BLaER1 (cell line): ENCODE data around the gene MFSD2A.

ENCODE experiments used
- H3K27ac ChIP-seq: shearing (Covaris generic); formaldehyde crosslinking; 2 replicates; pipeline ENCODE4 v1.8.1; 2022
- H3K27me3 ChIP-seq: shearing (Covaris generic); formaldehyde crosslinking; 2 replicates; pipeline ENCODE4 v1.8.1; 2022
- H3K36me3 ChIP-seq: shearing (Covaris generic); formaldehyde crosslinking; 2 replicates; pipeline ENCODE4 v1.8.1; 2022
- H3K4me1 ChIP-seq: shearing (Covaris generic); formaldehyde crosslinking; 2 replicates; pipeline ENCODE4 v1.8.1; 2022
- H3K4me2 ChIP-seq: shearing (Covaris generic); formaldehyde crosslinking; 2 replicates; pipeline ENCODE4 v1.8.1; 2022
- H3K4me3 ChIP-seq: shearing (Covaris generic); formaldehyde crosslinking; 2 replicates; pipeline ENCODE4 v1.8.1; 2022
- H3K9ac ChIP-seq: shearing (Covaris generic); formaldehyde crosslinking; 2 replicates; pipeline ENCODE4 v1.8.1; 2022
- H3K9me3 ChIP-seq: shearing (Covaris generic); formaldehyde crosslinking; 2 replicates; pipeline ENCODE4 v1.8.1; 2022
- H4K20me1 ChIP-seq: shearing (Covaris generic); formaldehyde crosslinking; 2 replicates; pipeline ENCODE4 v1.8.1; 2022
- Cebpa-rat ChIP-seq: shearing (Covaris generic); IDR thresholded peaks from 2 replicates; pipeline ENCODE4 v1.8.1; 2022

Gene MFSD2A

DNA sequence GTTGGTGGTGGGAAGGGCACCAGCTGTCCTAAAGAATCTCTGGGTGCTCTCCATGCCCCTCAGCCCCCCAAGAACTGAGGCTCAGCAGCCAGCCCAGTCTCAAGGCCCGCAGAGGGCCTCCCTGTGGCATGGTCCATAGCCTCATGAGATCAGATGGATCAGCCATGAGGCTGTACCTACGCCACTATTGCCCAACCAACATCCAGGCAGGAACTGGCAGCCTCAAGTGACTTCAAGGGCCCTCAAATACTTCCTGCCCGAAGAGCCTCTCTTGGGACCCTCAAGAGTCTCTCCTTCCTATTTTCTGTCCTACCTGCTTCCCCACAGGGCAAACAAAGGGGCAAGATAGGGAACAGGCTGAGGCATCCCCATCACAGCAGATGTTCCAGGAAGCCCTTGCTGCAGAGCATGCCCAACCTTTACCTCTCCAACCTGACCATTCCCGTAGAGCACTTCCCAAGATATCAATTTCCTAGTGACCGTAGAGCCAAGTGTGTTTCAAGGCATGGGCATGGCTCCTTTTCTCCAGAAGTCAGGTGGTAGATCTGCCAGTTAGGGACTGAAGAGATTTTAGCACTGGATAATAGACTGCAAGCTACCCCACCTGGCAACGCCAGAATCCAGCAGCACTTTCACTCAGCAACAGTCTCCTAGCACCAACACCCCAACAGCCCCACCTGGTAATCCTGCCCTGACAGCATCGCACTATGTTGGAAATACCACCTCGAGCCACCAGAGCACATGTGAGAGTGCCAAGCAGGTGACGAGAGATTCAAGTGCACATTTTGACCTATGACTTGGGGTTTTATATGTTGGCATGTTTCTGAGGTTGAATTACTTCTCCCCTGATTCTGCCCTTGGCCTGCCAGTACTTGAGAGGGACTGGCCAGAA lies 13.7 kb upstream of the MFSD2A start:
- no peak overlapping the region for H3K4me3 ChIP-seq
- H3K36me3 ChIP-seq, result no peaks in the 10 kb centered on the region
- no peak for TF ChIP-seq Cebpa-rat
- no peaks in the 10 kb centered on the region for H3K27me3 ChIP-seq
- peaks cover 13% of the 10 kb centered on the region for H3K4me1 ChIP-seq
- H4K20me1 ChIP-seq, result no peaks in the 10 kb centered on the region
- H3K27ac ChIP-seq, result no peak overlapping the region
- no peak overlapping the region for H3K9ac ChIP-seq
- no peaks in the 10 kb centered on the region for H3K9me3 ChIP-seq
- H3K4me2 ChIP-seq, result peak overlapping the region; percentile 28; the same call in 1 of the 2 replicates

DNA sequence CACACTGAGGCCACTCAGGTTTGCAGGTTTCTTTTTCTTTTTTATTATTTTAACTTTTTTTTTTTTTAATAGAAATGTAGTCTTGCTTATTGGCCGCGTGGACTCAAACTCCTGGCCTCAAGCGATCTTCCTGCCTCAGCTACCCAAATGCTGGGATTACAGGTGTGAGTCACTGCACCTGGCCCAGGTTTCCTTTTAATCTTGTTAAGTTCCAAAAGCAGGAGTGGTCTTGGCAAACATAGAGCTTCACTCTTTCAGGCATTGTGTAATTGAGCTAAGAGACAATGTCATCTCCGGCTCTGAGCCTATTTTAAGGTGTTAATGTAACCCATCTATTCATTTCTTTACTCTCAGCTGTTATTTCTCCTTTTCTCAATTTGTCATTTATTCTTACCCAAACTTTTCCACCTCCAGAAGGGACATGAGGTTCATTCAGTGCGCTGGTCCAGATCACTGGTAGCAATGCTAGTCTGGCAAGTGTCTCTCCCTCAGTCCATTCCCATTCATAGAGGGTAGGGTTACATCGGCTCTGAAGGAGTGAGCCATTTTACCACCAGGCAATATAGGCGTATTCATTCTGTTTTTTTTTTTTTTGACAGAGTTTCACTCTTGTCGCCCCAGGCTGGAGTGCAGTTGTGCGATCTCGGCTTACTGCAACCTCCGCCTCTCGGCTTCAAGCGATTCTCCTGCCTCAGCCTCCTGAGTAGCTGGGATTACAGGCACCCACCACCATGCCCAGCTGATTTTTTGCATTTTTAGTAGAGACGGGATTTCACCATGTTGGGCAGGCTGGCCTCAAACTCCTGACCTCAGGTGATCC lies 11.3 kb upstream of the MFSD2A start:
- no peak overlapping the region for H3K27ac ChIP-seq
- H3K4me3 ChIP-seq, result no peak overlapping the region
- H3K4me1 ChIP-seq, result peaks cover 17% of the 10 kb centered on the region
- no peak for TF ChIP-seq Cebpa-rat
- H3K9me3 ChIP-seq, result no peaks in the 10 kb centered on the region
- no peak overlapping the region for H3K9ac ChIP-seq
- no peaks in the 10 kb centered on the region for H3K36me3 ChIP-seq
- H3K4me2 ChIP-seq, result no peak overlapping the region
- H3K27me3 ChIP-seq, result no peaks in the 10 kb centered on the region
- H4K20me1 ChIP-seq, result no peaks in the 10 kb centered on the region

DNA sequence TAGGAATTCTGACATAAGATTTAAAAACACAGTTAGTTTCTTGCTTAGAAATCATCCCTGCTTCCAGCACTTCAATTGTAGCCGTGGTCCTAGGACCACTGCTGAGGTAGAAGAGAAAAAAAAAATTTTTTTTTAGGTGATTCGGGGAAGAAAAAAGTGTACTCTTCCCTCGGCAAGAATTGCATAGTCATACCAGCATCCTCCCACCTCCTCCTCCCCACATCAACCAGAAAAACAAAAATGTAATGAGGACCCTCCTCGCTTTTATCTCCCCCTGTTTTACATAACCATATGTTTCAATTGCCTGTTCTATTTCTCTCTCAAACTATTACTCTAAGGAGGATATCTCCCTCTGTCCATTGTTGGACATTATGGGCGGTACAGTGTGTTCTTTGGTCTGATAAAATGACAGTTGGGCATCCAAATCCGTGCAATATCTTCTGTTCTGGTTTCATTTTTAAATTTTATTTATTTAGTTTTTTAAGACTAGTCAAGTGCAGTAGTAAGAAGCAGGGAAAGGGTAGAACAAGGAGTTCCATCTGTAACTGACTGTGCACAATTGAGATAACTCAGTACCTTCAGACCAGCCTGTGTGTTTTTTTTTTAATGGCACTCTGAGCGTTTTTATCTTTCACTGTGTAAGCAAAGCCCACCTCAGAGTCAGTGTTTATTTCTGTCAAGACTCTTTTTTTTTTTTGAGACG lies 10.4 kb upstream of the MFSD2A start:
- H3K9me3 ChIP-seq, result no peaks in the 10 kb centered on the region
- no peak overlapping the region for H3K9ac ChIP-seq
- TF ChIP-seq Cebpa-rat, result no peak
- H3K36me3 ChIP-seq, result no peaks in the 10 kb centered on the region
- no peaks in the 10 kb centered on the region for H4K20me1 ChIP-seq
- H3K27me3 ChIP-seq, result no peaks in the 10 kb centered on the region
- H3K4me1 ChIP-seq, result peaks cover 17% of the 10 kb centered on the region
- no peak overlapping the region for H3K4me3 ChIP-seq
- no peak overlapping the region for H3K27ac ChIP-seq
- no peak overlapping the region for H3K4me2 ChIP-seq

DNA sequence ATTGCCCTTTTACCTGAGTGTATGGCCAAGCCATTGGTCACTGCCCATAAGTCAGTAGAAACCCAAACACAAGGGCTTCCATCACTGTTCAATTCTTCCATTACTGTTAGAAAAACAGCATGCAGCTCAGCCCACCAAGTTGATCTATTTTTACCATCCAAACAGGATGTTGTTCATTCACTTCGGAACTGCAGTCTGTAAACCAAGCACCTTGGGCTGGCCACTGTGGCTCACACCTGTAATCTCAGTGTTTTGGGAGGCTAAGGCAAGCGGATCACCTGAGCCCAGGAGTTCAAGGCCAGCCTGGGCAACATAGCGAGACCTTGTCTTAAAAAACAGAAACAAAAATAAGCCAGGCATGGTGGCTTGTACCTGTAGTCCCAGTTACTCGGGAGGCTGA lies 8.7 kb upstream of the MFSD2A start:
- Histone ChIP-seq H3K4me3 (no peak overlapping the region), H3K27me3 (no peaks in the 10 kb centered on the region), H3K4me1 (peaks cover 11% of the 10 kb centered on the region), H3K36me3 (no peaks in the 10 kb centered on the region), H3K4me2 (peak overlapping the region; percentile 39), H4K20me1 (no peaks in the 10 kb centered on the region), H3K27ac (no peak overlapping the region), H3K9me3 (no peaks in the 10 kb centered on the region), H3K9ac (no peak overlapping the region)
- TF ChIP-seq Cebpa-rat, result no peak

DNA sequence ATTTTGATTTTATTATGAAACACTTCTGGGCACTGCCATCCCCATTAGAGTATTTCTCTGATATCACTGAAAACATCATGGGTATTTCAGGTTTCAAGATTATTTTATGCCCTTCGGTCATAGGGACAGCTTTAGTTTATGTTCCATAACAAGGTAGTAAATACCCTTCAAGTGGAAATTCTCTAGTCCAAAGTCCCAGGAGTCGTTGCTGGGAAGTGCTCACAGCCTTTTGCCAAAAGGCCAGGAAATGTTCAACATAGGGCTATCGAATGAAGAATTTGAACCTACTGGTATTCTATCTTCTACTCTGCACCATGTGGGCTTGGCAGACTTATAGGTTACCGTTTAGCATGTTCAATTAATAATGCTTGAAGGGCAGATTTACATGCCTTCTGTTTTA lies 7.7 kb upstream of the MFSD2A start:
- no peaks in the 10 kb centered on the region for H3K27me3 ChIP-seq
- no peak overlapping the region for H3K9ac ChIP-seq
- no peak for TF ChIP-seq Cebpa-rat
- peaks cover 9% of the 10 kb centered on the region for H3K4me1 ChIP-seq
- H4K20me1 ChIP-seq, result no peaks in the 10 kb centered on the region
- H3K9me3 ChIP-seq, result no peaks in the 10 kb centered on the region
- no peaks in the 10 kb centered on the region for H3K36me3 ChIP-seq
- no peak overlapping the region for H3K27ac ChIP-seq
- no peak overlapping the region for H3K4me3 ChIP-seq
- H3K4me2 ChIP-seq, result no peak overlapping the region

DNA sequence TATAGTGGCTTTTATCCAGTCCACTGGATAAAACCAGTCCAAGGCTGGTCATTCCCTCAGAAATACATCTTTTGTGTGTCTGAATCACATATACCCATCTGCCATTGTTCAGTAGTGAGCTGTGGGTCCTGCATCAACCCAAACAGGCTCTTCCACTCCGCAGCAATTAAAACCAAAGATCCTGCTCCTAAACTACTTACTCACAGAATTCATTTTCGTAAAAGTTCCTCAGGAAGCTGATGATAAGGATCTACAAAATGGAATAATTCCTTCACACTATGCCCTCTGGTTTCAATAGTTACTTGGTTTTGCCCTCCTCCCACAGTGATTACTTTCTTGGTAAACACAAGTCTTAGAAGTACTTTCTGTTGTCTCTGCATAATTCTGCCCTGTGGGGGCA lies 5.1 kb upstream of the MFSD2A start:
- no peaks in the 10 kb centered on the region for H4K20me1 ChIP-seq
- H3K36me3 ChIP-seq, result no peaks in the 10 kb centered on the region
- H3K9me3 ChIP-seq, result no peaks in the 10 kb centered on the region
- H3K9ac ChIP-seq, result no peak overlapping the region
- no peaks in the 10 kb centered on the region for H3K27me3 ChIP-seq
- H3K4me1 ChIP-seq, result peaks cover 17% of the 10 kb centered on the region
- H3K4me3 ChIP-seq, result no peak overlapping the region
- no peak for TF ChIP-seq Cebpa-rat
- H3K4me2 ChIP-seq, result no peak overlapping the region
- H3K27ac ChIP-seq, result no peak overlapping the region

DNA sequence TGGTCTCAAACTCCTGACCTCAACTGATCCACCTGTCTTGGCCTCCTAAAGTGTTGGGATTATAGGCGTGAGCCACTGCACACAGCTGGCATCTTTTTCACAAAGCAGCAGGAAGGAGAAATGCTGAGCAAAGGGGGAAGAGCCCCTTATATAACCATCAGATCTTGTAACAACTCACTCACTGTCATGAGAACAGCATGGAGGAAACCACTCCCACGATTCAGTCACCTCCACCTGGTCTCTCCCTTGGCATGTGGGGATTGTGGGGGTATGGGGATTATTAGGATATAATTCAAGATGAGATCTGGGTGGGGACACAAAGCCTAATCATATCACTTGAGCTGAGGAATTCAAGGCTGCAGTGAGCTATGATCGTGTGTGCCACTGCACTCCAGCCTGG lies 3.0 kb upstream of the MFSD2A start:
- Histone ChIP-seq H3K9me3 (no peaks in the 10 kb centered on the region), H4K20me1 (peaks cover 6% of the 10 kb centered on the region), H3K9ac (no peak overlapping the region), H3K4me1 (peaks cover 20% of the 10 kb centered on the region), H3K36me3 (0 out of 2 replicates have a peak, but pooled peaks cover under 1% of the 10 kb centered on the region), H3K4me3 (no peak overlapping the region), H3K4me2 (no peak overlapping the region), H3K27me3 (no peaks in the 10 kb centered on the region), H3K27ac (no peak overlapping the region)
- TF ChIP-seq Cebpa-rat, result no peak

DNA sequence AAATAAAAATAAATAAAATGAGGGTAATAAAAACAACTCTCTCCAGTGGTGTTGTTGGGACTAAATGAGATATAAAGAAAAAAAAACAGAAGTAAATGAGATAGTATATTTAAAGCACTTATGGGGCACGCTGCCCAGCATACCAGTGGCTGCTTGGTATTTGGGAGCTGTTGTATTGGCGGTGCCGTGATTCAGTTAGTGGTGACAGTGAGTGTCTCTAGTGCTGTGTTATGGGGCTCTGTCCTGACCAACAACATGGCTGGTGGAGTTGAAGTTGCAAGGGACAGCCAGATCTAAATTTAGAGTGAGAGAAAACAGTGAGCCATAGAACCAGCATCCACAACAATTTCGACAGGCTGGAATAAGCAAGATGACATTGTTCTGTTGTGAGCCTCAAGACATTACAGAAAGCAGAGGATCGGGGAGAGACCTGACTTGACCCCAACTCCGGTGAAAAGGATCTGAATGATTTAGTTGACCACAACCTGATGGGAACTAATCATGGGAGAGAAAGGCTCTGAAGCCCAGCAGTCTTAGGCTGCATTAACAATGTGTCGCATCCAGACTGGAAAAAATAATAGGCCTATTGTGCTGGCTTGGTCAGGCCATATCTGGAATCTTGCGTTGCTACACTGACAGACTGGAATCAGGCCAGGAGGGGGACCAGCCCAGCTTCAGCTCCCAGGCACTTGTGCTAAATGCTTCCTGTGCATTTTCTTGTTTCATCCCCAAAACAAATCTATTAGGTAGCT lies 2.4 kb upstream of the MFSD2A start:
- H3K4me3 ChIP-seq, result no peak overlapping the region
- TF ChIP-seq Cebpa-rat, result no peak
- peaks cover 26% of the 10 kb centered on the region for H3K4me1 ChIP-seq
- H3K36me3 ChIP-seq, result 0 out of 2 replicates have a peak, but pooled peaks cover 6% of the 10 kb centered on the region
- peaks cover 6% of the 10 kb centered on the region for H4K20me1 ChIP-seq
- H3K27me3 ChIP-seq, result no peaks in the 10 kb centered on the region
- H3K9ac ChIP-seq, result no peak overlapping the region
- H3K27ac ChIP-seq, result no peak overlapping the region
- H3K4me2 ChIP-seq, result no peak overlapping the region
- H3K9me3 ChIP-seq, result no peaks in the 10 kb centered on the region

DNA sequence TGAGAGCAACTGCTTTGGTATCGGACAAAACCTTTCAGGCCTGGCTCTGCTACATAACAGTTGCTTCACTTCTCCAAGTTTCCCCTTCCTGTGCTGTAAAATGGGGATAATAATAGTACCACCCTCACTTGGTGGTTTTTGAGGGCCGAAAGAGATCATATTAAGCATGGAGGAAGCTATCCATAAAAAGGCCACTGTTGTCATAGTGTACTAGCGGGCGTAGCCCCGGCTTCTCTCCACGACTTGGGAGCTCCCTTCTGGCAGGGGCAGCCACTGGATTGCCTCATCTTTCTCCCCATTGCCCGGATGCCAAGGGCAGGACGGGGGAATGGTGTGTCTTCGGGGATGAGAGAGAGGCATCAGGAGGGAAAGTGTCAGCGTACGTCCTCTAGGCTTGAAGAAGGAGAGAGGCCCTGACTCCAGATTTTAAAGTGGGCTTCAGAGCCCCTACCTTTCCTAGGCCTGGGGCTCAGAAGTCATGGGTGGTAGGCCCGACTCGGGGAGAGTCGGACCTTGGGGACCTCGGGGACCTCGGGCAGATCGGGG lies 548 bp upstream of the MFSD2A start:
- Histone ChIP-seq H3K27me3 (no peaks in the 10 kb centered on the region), H3K9me3 (no peaks in the 10 kb centered on the region), H3K4me3 (peak overlapping the region; percentile 83), H3K27ac (peak overlapping the region; percentile 52; the same call in 1 of the 2 replicates), H3K9ac (peak overlapping the region; percentile 85), H4K20me1 (peaks cover 6% of the 10 kb centered on the region), H3K36me3 (peaks cover 18% of the 10 kb centered on the region), H3K4me2 (peak overlapping the region; percentile 100), H3K4me1 (peaks cover 27% of the 10 kb centered on the region)
- 0 out of 2 replicates have a peak, but pooled peaks have one; percentile 43 for TF ChIP-seq Cebpa-rat
